Epithelial cell of esophagus (primary cell): Measurements from ENCODE around the gene CPNE7.
"Not testable (repeated sequence)": the region's sequence is repeated elsewhere in the genome, so short reads cannot be mapped to it uniquely, and the experiment has no call there.

ENCODE experiments used
- DNase-seq: peaks from one replicate; pipeline ENCODE4 v3.0.0; 2010; ENCODE audit warnings: low read depth
- H3K4me3 ChIP-seq: 2 replicates; pipeline ENCODE4 v1.5.1; 2011; ENCODE audit warnings: mild to moderate bottlenecking, low read length, control low read depth
- CTCF ChIP-seq: IDR thresholded peaks from 2 replicates; pipeline ENCODE4 v1.5.1; 2011; ENCODE audit warnings: low read depth, mild to moderate bottlenecking, low read length, control low read depth, inconsistent platforms; ENCODE audit not compliant: insufficient read depth; ENCODE audit errors: missing control alignments

Gene CPNE7

GRCh38 chr16:89586218-89586617 is 10.7 kb downstream of the CPNE7 start:
- TF ChIP-seq CTCF, result no peak
- H3K4me3 ChIP-seq, result no peak overlapping the region
- no peak for DNase-seq

- no peak for TF ChIP-seq CTCF
- DNase-seq, result peak; percentile 24
- no peak overlapping the region for H3K4me3 ChIP-seq
These were observed 11.3 kb downstream of the CPNE7 start for GRCh38 chr16:89586853-89587252.

DNA sequence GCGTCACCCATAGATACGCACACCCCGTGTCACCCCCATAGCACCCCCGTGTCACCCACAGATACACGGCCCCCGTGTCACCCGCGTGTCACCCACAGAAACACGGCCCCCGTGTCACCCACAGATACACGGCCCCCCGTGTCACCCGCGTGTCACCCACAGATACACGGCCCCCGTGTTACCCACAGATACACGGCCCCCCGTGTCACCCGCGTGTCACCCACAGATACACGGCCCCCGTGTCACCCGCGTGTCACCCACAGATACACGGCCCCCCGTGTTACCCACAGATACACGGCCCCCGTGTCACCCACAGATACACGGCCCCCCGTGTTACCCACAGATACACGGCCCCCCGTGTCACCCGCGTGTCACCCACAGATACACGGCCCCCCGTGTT is 12.1 kb downstream of the CPNE7 start:
- DNase-seq, H3K4me3 ChIP-seq: not testable (repeated sequence)

- no peak for DNase-seq
- no peak for TF ChIP-seq CTCF
- H3K4me3 ChIP-seq, result no peak overlapping the region
These were observed 13.0 kb downstream of the CPNE7 start for GRCh38 chr16:89588413-89589109.

DNA sequence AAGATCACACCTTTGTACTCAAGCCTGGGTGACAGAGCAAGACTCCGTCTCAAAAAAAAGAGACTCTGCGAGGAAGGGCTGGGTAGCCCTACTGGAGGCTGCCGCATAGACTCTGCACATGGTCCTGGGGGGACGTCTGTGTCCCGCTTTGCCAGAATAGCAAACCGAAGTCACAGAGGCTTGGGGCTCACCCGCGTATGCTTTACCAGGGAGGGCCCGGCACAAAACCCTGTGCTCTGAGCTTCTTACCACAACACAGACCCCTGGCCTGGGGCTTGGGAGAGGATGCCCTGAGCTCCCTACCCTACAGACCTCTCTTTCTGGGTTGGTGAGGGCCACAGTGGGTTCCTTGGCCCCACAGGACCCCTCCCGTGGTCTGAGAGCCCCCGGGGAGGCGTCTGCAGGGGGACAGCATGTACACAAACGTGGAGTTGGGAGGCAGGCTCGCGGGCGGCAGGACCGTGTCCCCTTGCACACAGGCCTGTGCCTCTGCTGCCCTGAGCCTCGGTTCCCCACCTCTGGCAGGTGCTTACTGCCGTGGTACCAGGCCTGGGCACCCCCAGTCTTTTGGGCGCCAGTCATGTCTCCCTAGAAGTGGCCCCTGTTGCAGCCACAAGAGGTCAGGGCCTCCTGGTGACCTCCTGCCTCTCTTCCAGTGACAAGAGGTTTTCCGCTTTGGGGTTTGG is 13.8 kb downstream of the CPNE7 start:
- DNase-seq, result no peak
- H3K4me3 ChIP-seq, result no peak overlapping the region
- no peak for TF ChIP-seq CTCF

- TF ChIP-seq CTCF, result no peak
- no peak overlapping the region for H3K4me3 ChIP-seq
- no peak for DNase-seq
These were observed 18.3 kb downstream of the CPNE7 start for GRCh38 chr16:89593841-89594240.

- H3K4me3 ChIP-seq, result no peak overlapping the region
- TF ChIP-seq CTCF, result no peak
- DNase-seq, result no peak
These were observed 19.9 kb downstream of the CPNE7 start for GRCh38 chr16:89595330-89596060.
